PC-9 (cell line): ENCODE results near the gene NOB1. TPM values are rescaled to one million over a fixed set of nuclear protein-coding genes. Genes with fewer than 3 reads are reported as not detected.

ENCODE experiments used
- BruUV-seq: library from RNA; stranded (reverse); fragments of 400-500 nt; replicated peaks from 2 replicates; lab custom pipeline; 2021; lab: Mats Ljungman, UMichigan
- CTCF ChIA-PET: fragments of 300-600 bp; sonication (Branson Sonifier 250); formaldehyde crosslinking; loops from one replicate; lab custom pipeline; 2022; ENCODE audit warnings: antibody characterized with exemption; lab: Charles Lee
- POLR2A ChIA-PET: fragments of 300-600 bp; sonication (Branson Sonifier 250); formaldehyde crosslinking; loops from one replicate; lab custom pipeline; 2022; ENCODE audit warnings: antibody characterized with exemption; ENCODE audit not compliant: unreplicated experiment; lab: Charles Lee
- DNase-seq, 2 experiments: peaks; one replicate each; pipeline versions ENCODE4 v3.0.0 to v3.0.0-alpha.2; 2015 to 2022; ENCODE audit warnings: mixed read lengths in 1 of 2
- H2AFZ ChIP-seq: fragments of 200-600 bp; sonication (generic); 2 replicates; pipeline ENCODE4 v1.8.1; 2017; ENCODE audit warnings: antibody characterized with exemption
- H3F3A ChIP-seq: fragments of 200-600 bp; sonication (generic); 2 replicates; pipeline ENCODE4 v1.8.1; 2017; ENCODE audit warnings: antibody characterized with exemption, mild to moderate bottlenecking, low read depth; ENCODE audit not compliant: insufficient read depth
- H3K27ac ChIP-seq: fragments of 200-600 bp; sonication (generic); 2 replicates; pipeline ENCODE4 v1.6.1; 2016; ENCODE audit warnings: mixed run types
- H3K27me3 ChIP-seq: fragments of 200-600 bp; sonication (generic); 2 replicates; pipeline ENCODE4 v1.6.1; 2016; ENCODE audit warnings: low read depth, mixed run types; ENCODE audit not compliant: insufficient read depth
- H3K36me3 ChIP-seq: fragments of 200-600 bp; sonication (generic); 2 replicates; pipeline ENCODE4 v1.6.1; 2016; ENCODE audit warnings: low read depth, mixed run types
- H3K4me1 ChIP-seq: fragments of 200-600 bp; sonication (generic); replicated peaks from 2 replicates; pipeline ENCODE4 v1.6.1; 2016; ENCODE audit warnings: mixed run types; ENCODE audit not compliant: insufficient read depth
- H3K4me2 ChIP-seq: fragments of 200-600 bp; sonication (generic); 2 replicates; pipeline ENCODE4 v1.6.1; 2017; ENCODE audit warnings: mixed run types
- H3K4me3 ChIP-seq: fragments of 200-600 bp; sonication (generic); 2 replicates; pipeline ENCODE4 v1.6.1; 2016; ENCODE audit warnings: mixed run types
- H3K79me2 ChIP-seq: fragments of 200-600 bp; sonication (generic); 2 replicates; pipeline ENCODE4 v1.6.1; 2017; ENCODE audit warnings: low read depth, mixed run types
- H3K9me2 ChIP-seq: fragments of 200-600 bp; sonication (generic); 2 replicates; pipeline ENCODE4 v1.8.1; 2017; ENCODE audit warnings: mild to moderate bottlenecking; ENCODE audit not compliant: insufficient read depth
- H3K9me3 ChIP-seq: fragments of 200-600 bp; sonication (generic); 2 replicates; pipeline ENCODE4 v1.8.1; 2016; ENCODE audit warnings: low read depth; ENCODE audit not compliant: insufficient read depth
- H4K20me1 ChIP-seq: fragments of 200-600 bp; sonication (generic); 2 replicates; pipeline ENCODE4 v1.8.1; 2017; ENCODE audit not compliant: insufficient read depth
- EZH2 ChIP-seq: fragments of 200-600 bp; sonication (generic); IDR thresholded peaks from 2 replicates; pipeline ENCODE4 v1.8.0; 2017; ENCODE audit warnings: antibody characterized with exemption, low read depth
- intact Hi-C: fragments of 100-400 bp; cut with micrococcal nuclease; formaldehyde crosslinking; loops from one replicate; pipeline ENCODE4 v1.10.0; 2022; ENCODE audit not compliant: unreplicated experiment
- total RNA-seq: library from RNA; stranded (reverse); gene quantifications from 2 replicates; pipeline ENCODE4 v1.2.3, GENCODE V29; 2021
- TF ChIP-seq, protein P1 (sequence below): fragments of 200-600 bp; sonication (generic); conservative IDR thresholded peaks from 2 replicates; pipeline ENCODE4 v1.6.1; 2017; ENCODE audit warnings: mixed run types, antibody characterized with exemption, mild to moderate bottlenecking, moderate library complexity

Gene NOB1
- total RNA-seq, 1 experiment from 2014 or later, result 66.9 TPM

- Histone ChIP-seq H2AFZ (no peak overlapping the region), H3K9me2 (no peaks in the 10 kb centered on the region), H3K79me2 (peaks cover 77% of the 10 kb centered on the region), H3K27ac (no peak overlapping the region), H3K4me1 (0 out of 2 replicates have a peak, but pooled peaks cover 14% of the 10 kb centered on the region), H4K20me1 (peaks cover 7% of the 10 kb centered on the region), H3K4me2 (no peak overlapping the region), H3K9me3 (no peaks in the 10 kb centered on the region), H3K27me3 (no peaks in the 10 kb centered on the region), H3F3A (no peaks in the 10 kb centered on the region), H3K36me3 (peaks cover 10% of the 10 kb centered on the region), H3K4me3 (no peak overlapping the region)
- CTCF ChIA-PET, result interaction anchor here (0.6 kb wide), 1 partner anchor 650 kb away, joined by 8 read pairs; no protein-coding TSS in a partner anchor
- TF ChIP-seq EZH2, result no peak
- TF ChIP-seq, protein P1, sequence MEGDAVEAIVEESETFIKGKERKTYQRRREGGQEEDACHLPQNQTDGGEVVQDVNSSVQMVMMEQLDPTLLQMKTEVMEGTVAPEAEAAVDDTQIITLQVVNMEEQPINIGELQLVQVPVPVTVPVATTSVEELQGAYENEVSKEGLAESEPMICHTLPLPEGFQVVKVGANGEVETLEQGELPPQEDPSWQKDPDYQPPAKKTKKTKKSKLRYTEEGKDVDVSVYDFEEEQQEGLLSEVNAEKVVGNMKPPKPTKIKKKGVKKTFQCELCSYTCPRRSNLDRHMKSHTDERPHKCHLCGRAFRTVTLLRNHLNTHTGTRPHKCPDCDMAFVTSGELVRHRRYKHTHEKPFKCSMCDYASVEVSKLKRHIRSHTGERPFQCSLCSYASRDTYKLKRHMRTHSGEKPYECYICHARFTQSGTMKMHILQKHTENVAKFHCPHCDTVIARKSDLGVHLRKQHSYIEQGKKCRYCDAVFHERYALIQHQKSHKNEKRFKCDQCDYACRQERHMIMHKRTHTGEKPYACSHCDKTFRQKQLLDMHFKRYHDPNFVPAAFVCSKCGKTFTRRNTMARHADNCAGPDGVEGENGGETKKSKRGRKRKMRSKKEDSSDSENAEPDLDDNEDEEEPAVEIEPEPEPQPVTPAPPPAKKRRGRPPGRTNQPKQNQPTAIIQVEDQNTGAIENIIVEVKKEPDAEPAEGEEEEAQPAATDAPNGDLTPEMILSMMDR, result no peak
- intact Hi-C loops, result no loop called here
- POLR2A ChIA-PET, result no interaction called here
- no TSS peak for BruUV-seq
- peak in 1 of 2 experiments; percentile 8 for DNase-seq
These were observed 18.7 kb upstream of the NOB1 start for GRCh38 chr16:69773260-69773947.

GRCh38 chr16:69771651-69771967 lies 16.9 kb upstream of the NOB1 start:
- intact Hi-C loops, result no loop called here
- CTCF ChIA-PET, result no interaction called here
- Histone ChIP-seq H3K4me2 (no peak overlapping the region), H3K27ac (no peak overlapping the region), H2AFZ (no peak overlapping the region), H4K20me1 (peaks cover 7% of the 10 kb centered on the region), H3K9me2 (no peaks in the 10 kb centered on the region), H3K27me3 (no peaks in the 10 kb centered on the region), H3K36me3 (peaks cover 10% of the 10 kb centered on the region), H3K4me3 (no peak overlapping the region), H3F3A (no peaks in the 10 kb centered on the region), H3K4me1 (0 out of 2 replicates have a peak, but pooled peaks cover 14% of the 10 kb centered on the region), H3K79me2 (peaks cover 92% of the 10 kb centered on the region), H3K9me3 (no peaks in the 10 kb centered on the region)
- POLR2A ChIA-PET, result interaction anchor here (0.7 kb wide), 1 partner anchor 242 kb away, joined by 23 read pairs; no protein-coding TSS in a partner anchor
- TF ChIP-seq, protein P1, result no peak
- BruUV-seq, result no TSS peak
- no peak for DNase-seq

GRCh38 chr16:69769404-69769803 lies 14.7 kb upstream of the NOB1 start:
- CTCF ChIA-PET, result no interaction called here
- no peaks in the 10 kb centered on the region for H3K9me2 ChIP-seq
- no peak overlapping the region for H2AFZ ChIP-seq
- H3K36me3 ChIP-seq, result no peaks in the 10 kb centered on the region
- no peaks in the 10 kb centered on the region for H3K27me3 ChIP-seq
- H3K79me2 ChIP-seq, result peaks cover 95% of the 10 kb centered on the region
- H3K9me3 ChIP-seq, result no peaks in the 10 kb centered on the region
- intact Hi-C loops, result loop anchor here (10.0 kb wide), 1 partner anchor 435 kb away; the partner anchor contains the start of genes COG8, NIP7 and PDF
- H3F3A ChIP-seq, result no peaks in the 10 kb centered on the region
- H3K4me1 ChIP-seq, result 0 out of 2 replicates have a peak, but pooled peaks cover 8% of the 10 kb centered on the region
- H3K4me3 ChIP-seq, result no peak overlapping the region
- TF ChIP-seq, protein P1, result no peak
- no peak for TF ChIP-seq EZH2
- no peak overlapping the region for H3K27ac ChIP-seq
- H3K4me2 ChIP-seq, result no peak overlapping the region
- POLR2A ChIA-PET, result interaction anchor here (0.5 kb wide), 1 partner anchor 16 kb away, joined by 7 read pairs; no protein-coding TSS in a partner anchor
- no peak for DNase-seq
- H4K20me1 ChIP-seq, result peaks cover 7% of the 10 kb centered on the region
- BruUV-seq, result no TSS peak
